Vagina (tissue), 2 donors: Measurements from ENCODE around the gene EMD.

Experiments
- CTCF ChIP-seq, 3 experiments: fragments of 450-650 bp in 2 of 3; fragments of 200-600 bp in 1 of 3; sonication (generic) in 1 of 3; IDR thresholded peaks; one replicate each; pipeline ENCODE4 v1.5.1; 2017 to 2019; ENCODE audit warnings: antibody characterized with exemption in 3 of 3, mild to moderate bottlenecking in 2 of 3, moderate library complexity in 2 of 3
- POLR2A ChIP-seq, 2 donors: fragments of 450-650 bp; IDR thresholded peaks; one replicate each; pipeline ENCODE4 v1.6.1; 2017; ENCODE audit warnings: antibody characterized with exemption in 2 of 2, mild to moderate bottlenecking in 2 of 2, moderate library complexity in 2 of 2
- POLR2AphosphoS5 ChIP-seq, 2 donors: sonication (generic); formaldehyde crosslinking; IDR thresholded peaks; one replicate each; pipeline ENCODE4 v1.9.0; 2017; ENCODE audit warnings: antibody characterized with exemption in 2 of 2, mild to moderate bottlenecking in 2 of 2, low read depth in 1 of 2; ENCODE audit not compliant: insufficient read depth in 1 of 2

GRCh38 chrX:154383359-154384283 is 4.5 kb downstream of the EMD start:
- TF ChIP-seq POLR2AphosphoS5 (IDR thresholded peaks at IDR 0.05; ENCODE audit: insufficient read depth in 1 of 2, low read depth in 1 of 2) (no peak), CTCF (IDR thresholded peaks at IDR 0.05) (no peak), POLR2A (IDR thresholded peaks at IDR 0.05) (no peak)
